K562 (cell line): ENCODE data around the gene IMMP2L.

Experiments used
- ARNT ChIP-seq, 2 experiments: fragments of 450-650 bp; IDR thresholded peaks; 2 replicates each; pipeline ENCODE4 v1.6.1; 2016; ENCODE audit warnings: mild to moderate bottlenecking in 1 of 2
- CTCF ChIP-seq, 3 experiments: IDR thresholded peaks in 2 of 3; conservative IDR thresholded peaks in 1 of 3; 2 replicates each; pipeline ENCODE4 v1.5.1; 2011 to 2012; ENCODE audit warnings: low read length in 3 of 3, mild to moderate bottlenecking in 3 of 3, control low read depth in 2 of 3, improper control_type of control experiment in 1 of 3, inconsistent platforms in 1 of 3, low read depth in 1 of 3, mixed read lengths in 1 of 3, moderate library complexity in 1 of 3; ENCODE audit not compliant: insufficient read depth in 2 of 3
- NCOA2 ChIP-seq, 2 experiments: fragments of 450-650 bp; IDR thresholded peaks; 2 replicates each; pipeline ENCODE4 v1.6.1; 2018; ENCODE audit warnings: mild to moderate bottlenecking in 2 of 2, moderate library complexity in 1 of 2; ENCODE audit not compliant: partially characterized antibody in 2 of 2
- PATZ1 ChIP-seq: fragments of 250-450 bp; sonication (Bioruptor Pico); IDR thresholded peaks from 2 replicates; pipeline ENCODE4 v1.5.0; 2020; ENCODE audit warnings: mild to moderate bottlenecking, borderline replicate concordance
- TBP ChIP-seq: optimal IDR thresholded peaks from 2 replicates; pipeline ENCODE3; 2011; ENCODE audit warnings: low read depth, low read length, improper control_type of control experiment

DNA sequence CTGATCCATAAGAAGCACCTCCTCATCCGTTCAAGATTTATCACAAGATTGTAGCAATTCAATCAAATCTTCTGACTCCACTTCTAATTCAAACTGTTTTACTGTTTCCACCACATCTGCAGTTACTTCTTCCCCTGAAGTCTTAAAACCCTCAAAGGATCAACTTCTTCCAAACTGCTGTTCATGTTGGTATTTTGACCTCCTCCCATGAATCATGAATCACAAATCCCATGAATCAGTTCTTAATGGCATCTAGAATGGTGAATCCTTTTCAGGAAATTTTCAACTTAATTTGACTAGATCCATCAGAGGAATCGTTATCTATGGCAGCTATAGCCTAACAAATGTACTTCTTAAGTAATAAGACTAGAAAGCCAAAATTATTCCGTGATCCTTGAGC, 122.3 kb downstream of the IMMP2L start:
- TF ChIP-seq TBP = no peak
- TF ChIP-seq ARNT (IDR thresholded peaks at IDR 0.05) = no peak
- no peak for TF ChIP-seq PATZ1 (CRISPR knock-in tag)
- no peak for TF ChIP-seq NCOA2 (IDR thresholded peaks at IDR 0.05; ENCODE audit: partially characterized antibody in 2 of 2)
- TF ChIP-seq CTCF (IDR thresholded peaks at IDR 0.05 in 2 of 3, conservative IDR thresholded peaks at IDR 0.05 in 1 of 3; ENCODE audit: insufficient read depth in 2 of 3, low read depth in 1 of 3, low read length in 3 of 3) = no peak
